Measurements from ENCODE around the gene MAPK9.
"Not testable (repeated sequence)": the region's sequence is repeated elsewhere in the genome, so short reads cannot be mapped to it uniquely, and the experiment has no call there.

MAPK9 gene

DNA sequence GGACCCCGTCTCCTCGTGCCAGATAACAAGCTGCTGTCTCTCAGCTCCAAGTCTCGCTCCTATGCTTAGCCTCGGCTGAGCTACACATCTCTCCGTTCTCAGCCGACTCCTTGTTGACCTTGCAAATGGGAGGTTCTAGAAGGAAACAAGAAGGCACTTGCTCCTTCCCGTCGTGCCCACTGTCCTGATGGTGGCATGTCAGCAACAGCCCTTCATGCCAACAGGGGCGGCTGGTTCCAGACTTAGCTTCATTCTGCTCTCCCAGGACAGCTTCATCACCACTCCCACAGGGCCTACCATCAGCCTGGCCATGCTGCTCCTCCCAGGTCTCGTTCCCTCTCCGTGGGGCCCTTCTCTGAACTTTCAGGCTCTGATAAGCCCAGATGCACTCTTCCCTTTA lies 69.8 kb downstream of the MAPK9 start:
- DNase-seq, result no peak

DNA sequence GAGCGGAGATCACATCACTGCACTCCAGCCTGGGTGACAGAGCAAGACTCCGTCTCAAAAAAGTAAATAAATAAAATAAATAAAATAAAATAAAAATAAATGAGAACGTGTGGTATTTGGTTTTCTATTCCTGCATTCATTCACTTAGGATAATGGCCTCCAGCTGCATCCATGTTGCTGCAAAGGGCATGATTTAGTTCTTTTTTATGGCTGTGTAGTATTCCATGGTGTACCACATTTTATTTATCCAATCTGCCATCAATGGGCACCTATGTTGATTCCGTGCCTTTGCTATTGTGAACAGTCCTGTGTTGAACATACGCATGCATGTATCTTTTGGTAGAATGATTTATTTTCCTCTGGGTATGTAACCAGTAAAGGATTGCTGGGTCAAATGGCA lies 74.1 kb downstream of the MAPK9 start:
- DNase-seq, result no peak

GRCh38 chr5:180216646-180217171 lies 75.2 kb downstream of the MAPK9 start:
- no peak for DNase-seq

- DNase-seq, result no peak
Observed at GRCh38 chr5:180215783-180216630, 75.9 kb downstream of the MAPK9 start.

GRCh38 chr5:180214870-180215770 lies 76.8 kb downstream of the MAPK9 start:
- no peak for DNase-seq

DNA sequence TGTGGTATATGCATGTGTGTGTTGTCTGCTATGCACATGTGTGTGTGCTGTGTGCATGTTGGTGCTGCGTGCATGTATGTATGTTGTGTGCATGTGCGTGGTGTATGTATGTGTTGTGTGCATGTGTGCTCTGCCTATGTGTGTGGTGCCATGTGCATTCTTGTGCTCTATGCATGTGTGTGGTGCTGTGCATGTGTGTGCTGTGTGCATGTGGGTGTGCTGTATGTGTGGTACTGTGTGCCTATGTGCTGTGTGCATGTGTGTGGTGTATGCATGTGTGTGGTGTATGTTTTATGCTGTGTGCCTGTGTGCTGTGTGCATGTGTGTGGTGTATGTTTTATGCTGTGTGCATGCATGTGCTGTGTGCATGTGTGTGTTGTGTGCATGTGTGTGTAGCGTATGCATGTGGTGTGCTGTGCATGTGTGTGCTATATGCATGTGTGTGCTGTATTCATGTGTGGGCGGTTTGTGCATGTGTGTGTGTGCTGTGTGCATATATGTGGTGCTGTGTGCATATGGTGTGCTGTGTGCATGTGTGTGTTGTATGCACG lies 78.2 kb downstream of the MAPK9 start:
- no peak for DNase-seq

DNA sequence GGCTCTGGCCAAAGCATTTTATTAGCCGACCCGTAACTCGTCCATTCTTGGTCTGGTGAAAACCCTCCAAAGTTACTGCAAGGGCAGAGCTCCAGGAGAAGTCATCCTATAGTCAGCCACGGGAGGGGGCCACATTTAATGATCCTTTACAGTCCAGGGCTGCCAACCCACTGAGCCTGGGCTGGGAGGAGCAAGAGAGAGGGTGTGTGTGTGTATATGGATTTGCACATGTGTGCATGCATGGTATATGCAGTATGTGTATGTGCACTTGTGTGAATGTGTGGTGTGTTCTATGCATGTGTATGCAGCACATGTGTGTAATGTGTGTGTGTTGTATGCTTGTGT lies 78.7 kb downstream of the MAPK9 start:
- DNase-seq, result no peak

DNA sequence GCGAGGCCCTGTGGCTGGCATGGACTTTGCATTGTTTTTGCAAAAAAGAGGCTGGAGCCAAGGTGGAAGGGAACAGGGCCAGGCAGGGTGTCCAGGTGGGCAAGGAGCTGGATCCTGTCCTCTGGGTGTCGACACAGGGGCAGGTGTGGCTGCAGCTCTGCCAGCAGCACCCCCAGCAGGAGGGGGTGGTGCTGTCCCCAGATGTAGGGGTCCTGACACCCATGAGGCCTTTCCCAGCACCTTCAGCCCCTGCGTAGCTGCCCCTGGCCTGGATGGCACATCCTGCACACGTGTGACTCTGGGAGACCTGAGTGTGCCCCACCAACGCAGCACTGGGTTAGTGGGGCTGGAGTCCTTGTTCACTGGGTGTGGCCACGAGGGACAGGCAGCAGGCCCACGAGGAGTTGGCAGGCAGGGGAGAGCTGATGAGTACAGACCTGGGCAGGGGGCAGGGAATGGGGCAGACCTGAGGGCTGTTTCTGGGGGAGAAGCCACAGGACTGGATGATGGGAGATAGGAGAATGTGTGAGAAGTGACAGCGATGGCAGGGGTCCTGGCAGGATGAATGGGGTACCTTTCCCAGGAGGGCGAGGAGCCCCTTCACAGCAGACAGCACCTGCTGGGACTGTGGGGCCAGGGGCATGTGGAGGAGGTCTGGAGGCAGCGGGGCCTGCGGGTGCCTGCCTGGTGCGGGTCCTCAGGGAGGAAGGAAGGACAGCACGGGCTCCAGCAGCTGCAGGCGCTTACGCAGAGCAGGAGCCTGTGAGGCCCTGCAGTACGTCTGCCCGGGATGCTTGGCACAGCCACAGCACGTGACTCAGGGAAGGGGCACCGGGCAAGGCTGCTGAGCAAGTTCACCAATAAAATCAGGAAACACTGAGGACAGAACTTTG lies 79.3 kb downstream of the MAPK9 start:
- DNase-seq, result no peak

- DNase-seq, result no peak
Observed at GRCh38 chr5:180211761-180212035, 80.2 kb downstream of the MAPK9 start.

- DNase-seq, result no peak
Observed at GRCh38 chr5:180210961-180211760, 80.7 kb downstream of the MAPK9 start.

GRCh38 chr5:180210077-180210476 lies 81.8 kb downstream of the MAPK9 start:
- not testable (repeated sequence) for DNase-seq

DNA sequence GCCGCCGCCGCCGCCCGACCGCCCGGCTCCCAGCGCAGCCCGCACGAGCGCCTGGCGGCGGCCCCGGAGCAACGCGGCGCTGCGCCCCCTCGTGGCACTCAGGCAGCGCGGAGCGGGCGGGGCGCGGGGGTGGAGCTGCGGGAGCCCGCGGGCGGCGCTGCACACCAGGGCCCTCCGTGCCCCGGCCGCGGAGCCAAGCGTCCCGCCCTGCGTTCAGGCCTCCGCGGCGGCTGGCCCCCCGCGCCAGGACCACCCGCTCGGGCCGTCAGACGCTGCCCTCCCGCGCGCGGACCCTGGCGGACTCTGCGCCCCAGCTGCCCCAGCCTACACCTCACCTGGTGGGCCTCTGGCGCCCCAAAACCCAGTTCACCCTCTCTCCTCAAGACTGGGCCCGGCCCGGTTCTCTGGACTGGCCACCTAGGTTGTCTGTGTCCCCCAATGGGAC lies 82.7 kb downstream of the MAPK9 start, which contains the start of gene RASGEF1C:
Gene RASGEF1C, minus strand, starts transcription at position 75 of the 445 bp plus-strand sequence. CDS start 71,159 bp downstream, outside the sequence.
- peak; percentile 31 for DNase-seq

- DNase-seq, result no peak
Observed at GRCh38 chr5:180208435-180209081, 83.3 kb downstream of the MAPK9 start.

DNA sequence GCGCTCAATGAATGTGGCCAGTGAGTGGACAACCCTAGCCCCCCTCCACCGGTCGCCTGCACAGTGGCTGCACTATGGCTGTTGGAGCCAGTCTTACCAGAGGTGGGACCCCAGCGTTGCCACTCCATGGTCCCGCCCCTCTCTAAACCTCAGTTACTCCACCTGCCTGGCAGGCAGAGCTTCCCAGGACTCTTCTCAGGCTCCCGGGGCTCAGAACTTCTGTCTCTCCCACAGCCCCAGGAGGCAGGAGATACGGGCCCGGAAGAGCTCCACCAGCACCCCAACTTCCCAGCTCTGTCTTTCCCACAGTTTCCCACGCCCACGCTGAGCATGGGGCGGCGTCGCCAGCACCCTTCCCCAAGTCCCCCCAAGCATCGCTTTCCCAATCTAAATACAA lies 83.8 kb downstream of the MAPK9 start:
- no peak for DNase-seq

GRCh38 chr5:180207593-180207992 lies 84.3 kb downstream of the MAPK9 start:
- no peak for DNase-seq

DNA sequence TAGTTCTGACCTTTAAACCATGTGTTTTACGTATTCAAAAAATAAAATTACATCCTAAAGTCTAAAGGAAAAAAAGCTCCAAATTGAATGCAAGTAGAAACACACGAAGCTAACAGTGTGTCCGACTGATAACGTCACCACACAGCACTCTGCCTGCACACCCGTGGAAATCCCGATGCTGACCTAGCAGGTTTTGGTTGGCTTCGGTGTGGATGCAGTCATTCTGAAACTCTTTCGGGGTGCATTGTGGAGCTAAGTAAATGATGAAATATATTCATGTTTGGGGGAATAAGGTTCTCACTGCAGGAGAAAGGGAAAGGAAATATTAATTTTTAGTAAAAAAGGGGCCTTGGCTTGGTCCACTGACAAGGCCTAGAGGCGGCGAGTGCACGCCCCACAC lies 84.9 kb downstream of the MAPK9 start:
- DNase-seq, result no peak

DNA sequence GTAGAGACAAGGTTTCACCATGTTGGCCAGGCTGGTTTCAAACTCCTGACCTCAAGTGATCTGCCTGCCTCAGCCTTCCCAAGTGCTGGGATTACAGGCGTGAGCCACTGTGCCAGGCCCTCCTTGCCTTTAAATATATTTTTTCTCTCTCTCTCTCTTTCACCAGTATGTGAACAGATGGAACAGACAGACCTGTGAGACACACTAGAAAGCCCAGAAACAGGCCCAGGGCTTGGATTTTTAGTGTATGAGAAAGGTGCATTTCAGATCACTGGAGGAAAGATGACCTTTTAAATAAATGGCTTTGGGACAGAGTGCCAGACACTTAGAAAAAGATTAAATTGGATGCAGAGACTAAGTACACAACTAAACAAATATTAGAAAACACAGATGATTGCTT lies 86.0 kb downstream of the MAPK9 start:
- no peak for DNase-seq

GRCh38 chr5:180204276-180204819 lies 87.5 kb downstream of the MAPK9 start:
- no peak for DNase-seq

GRCh38 chr5:180202939-180203573 lies 88.8 kb downstream of the MAPK9 start:
- no peak for DNase-seq

Data from GOT3 (cell line).